GM12878 (cell line): ENCODE data around the gene CACNA1B. TPM values are rescaled to one million over a fixed set of nuclear protein-coding genes. Genes with fewer than 3 reads are reported as not detected.

Experiments
- ATAC-seq: fragments of 200-7000 bp; cut with Tn5 transposase; 3 replicates; pipeline ENCODE4 v1.9.1; 2020; ENCODE audit warnings: mild to moderate bottlenecking, moderate library complexity
- BruUV-seq: library from RNA; stranded (reverse); fragments of 400-500 nt; replicated peaks from 2 replicates; lab custom pipeline; 2021; lab: Mats Ljungman, UMichigan
- CTCF ChIA-PET: fragments of 300-600 bp; sonication (Branson Sonifier 250); formaldehyde crosslinking; extraction: SDS; loops from one replicate; lab custom pipeline; 2021; ENCODE audit warnings: inconsistent platforms; lab: Yijun Ruan, JAX
- POLR2A ChIA-PET: fragments of 350-600 bp; formaldehyde crosslinking; extraction: SDS; loops from one replicate; lab custom pipeline; 2021; ENCODE audit warnings: inconsistent platforms; lab: Charles Lee
- RAD21 ChIA-PET: fragments of 300-600 bp; sonication (Branson Sonifier 250); formaldehyde crosslinking; loops from one replicate; lab custom pipeline; 2023; ENCODE audit warnings: antibody characterized with exemption; ENCODE audit not compliant: unreplicated experiment; lab: Charles Lee
- SMC1A ChIA-PET: fragments of 300-600 bp; sonication (Branson Sonifier 250); formaldehyde crosslinking; loops from one replicate; lab custom pipeline; 2023; ENCODE audit not compliant: unreplicated experiment, uncharacterized antibody; lab: Charles Lee
- DNase-seq: peaks from one replicate; pipeline ENCODE4 v3.0.0-alpha.2; 2011; ENCODE audit warnings: low read depth, low spot score
- FAIRE-seq: peaks from 3 replicates; lab custom pipeline; 2011; peaks lifted over from hg19 to GRCh38; lab: Jason Lieb, UNC
- H2AFZ ChIP-seq: 2 replicates; pipeline ENCODE4 v1.6.0; 2011; ENCODE audit warnings: low read depth, low read length, control low read depth; ENCODE audit not compliant: control insufficient read depth
- H3K27ac ChIP-seq: 2 replicates; pipeline ENCODE4 v1.5.1; 2011; ENCODE audit warnings: control low read depth; ENCODE audit not compliant: control insufficient read depth, insufficient read depth
- H3K27me3 ChIP-seq, 2 experiments: replicated peaks in 1 of 2; 2 replicates each; pipeline versions ENCODE4 v1.6.0 to v1.6.1; 2011; ENCODE audit warnings: low read length in 1 of 2; ENCODE audit not compliant: control insufficient read depth in 2 of 2, insufficient read depth in 2 of 2
- H3K36me3 ChIP-seq, 2 experiments: 2 replicates each; pipeline ENCODE4 v1.5.1; 2011; ENCODE audit warnings: low read length in 1 of 2; ENCODE audit not compliant: control insufficient read depth in 2 of 2, insufficient read depth in 2 of 2
- H3K4me1 ChIP-seq: 2 replicates; pipeline ENCODE4 v1.6.1; 2011; ENCODE audit warnings: mild to moderate bottlenecking, low read length, moderate library complexity, mixed read lengths; ENCODE audit not compliant: control insufficient read depth, insufficient read depth
- H3K4me2 ChIP-seq: 2 replicates; pipeline ENCODE4 v1.6.0; 2011; ENCODE audit warnings: control low read depth; ENCODE audit not compliant: control insufficient read depth, insufficient read depth
- H3K4me3 ChIP-seq: fragments of 200-600 bp; sonication (generic); 2 replicates; pipeline ENCODE4 v1.5.1; 2016
- H3K79me2 ChIP-seq: 2 replicates; pipeline ENCODE4 v1.6.0; 2011; ENCODE audit warnings: low read length; ENCODE audit not compliant: control insufficient read depth, insufficient read depth
- H3K9ac ChIP-seq: 2 replicates; pipeline ENCODE4 v1.8.0; 2011; ENCODE audit warnings: low read length, control low read depth, mixed read lengths; ENCODE audit not compliant: control insufficient read depth, insufficient read depth
- H3K9me3 ChIP-seq: replicated peaks from 3 replicates; pipeline ENCODE4 v1.5.1; 2011; ENCODE audit warnings: mild to moderate bottlenecking, low read length; ENCODE audit not compliant: control insufficient read depth, insufficient read depth
- H4K20me1 ChIP-seq: 2 replicates; pipeline ENCODE4 v1.6.0; 2011; ENCODE audit not compliant: control insufficient read depth, insufficient read depth
- CREB1 ChIP-seq: IDR thresholded peaks from 2 replicates; pipeline ENCODE4 v1.6.1; 2012; ENCODE audit warnings: low read depth, mild to moderate bottlenecking, inconsistent platforms
- GATAD2B ChIP-seq: fragments of 450-650 bp; conservative IDR thresholded peaks from 2 replicates; pipeline ENCODE4 v1.6.1; 2017; ENCODE audit warnings: low read depth, mild to moderate bottlenecking, moderate library complexity
- MEF2A ChIP-seq: IDR thresholded peaks from 2 replicates; pipeline ENCODE4 v1.6.1; 2011; ENCODE audit warnings: low read depth, mild to moderate bottlenecking, low read length, moderate library complexity; ENCODE audit not compliant: insufficient read depth
- ZNF592 ChIP-seq: fragments of 450-650 bp; IDR thresholded peaks from 2 replicates; pipeline ENCODE4 v1.6.1; 2017; ENCODE audit warnings: mild to moderate bottlenecking, moderate library complexity
- WGBS: methylation state at CpG from one replicate; pipeline ENCODE4 v1.1.6; 2016; ENCODE audit warnings: low lambda C conversion rate; ENCODE audit not compliant: insufficient replicate concordance, insufficient coverage; ENCODE audit errors: missing lambda C conversion rate; 5-methylcytosine and 5-hydroxymethylcytosine counted together
- in situ Hi-C: fragments of 300-500 bp; cut with MboI; formaldehyde crosslinking; loops from 9 replicates; pipeline ENCODE4 v1.14.3; 2018; ENCODE audit warnings: mixed read lengths
- intact Hi-C: fragments of 100-400 bp; cut with micrococcal nuclease; formaldehyde crosslinking; loops from one replicate; pipeline ENCODE4 v1.14.2; 2022; ENCODE audit not compliant: unreplicated experiment
- polyA plus RNA-seq, 11 experiments: library from polyadenylated mRNA; depleted of rRNA in 4 of 11; unstranded in 6 of 11; stranded (reverse) in 5 of 11; fragments of >200 nt; fragmentation: Nextera tagmentation in 4 of 11; fragmentation: Illumina TruSeq in 1 of 11; extraction: Ambion mirVana in 4 of 11; extraction: Trizol in 1 of 11; gene quantifications; 1 replicate in 1 of 11; 2 replicates in 10 of 11; pipeline versions ENCODE4 v1.2.1 to v1.2.3, GENCODE V29; 2011 to 2016; ENCODE audit warnings: inconsistent platforms in 2 of 11, missing spikeins in 2 of 11, low read depth in 1 of 11
- total RNA-seq, 4 experiments: library from RNA; depleted of rRNA in 3 of 4; stranded (reverse); fragments of >200 nt in 3 of 4; fragmentation: Illumina TruSeq in 1 of 4; extraction: Trizol in 1 of 4; gene quantifications; 2 replicates each; pipeline versions ENCODE4 v1.2.1 to v1.2.3, GENCODE V29; 2013 to 2021
- TF ChIP-seq, protein P1 (sequence below): fragments of 450-650 bp; IDR thresholded peaks from 2 replicates; pipeline ENCODE4 v1.6.1; 2017; ENCODE audit warnings: mild to moderate bottlenecking, low read depth, inconsistent platforms; ENCODE audit not compliant: poor library complexity, severe bottlenecking

The CACNA1B gene
- total and polyA plus RNA-seq, 10 of the 15 experiments (the other 5 are each of a cell fraction or from before 2014, with no cell fraction given): 0.01 to 0.03 (median 0.01) TPM; not detected in 7

GRCh38 chr9:137892424-137893191 is 15.0 kb downstream of the CACNA1B start:
- no peak overlapping the region for H3K4me2 ChIP-seq
- no peaks in the 10 kb centered on the region for H4K20me1 ChIP-seq
- POLR2A ChIA-PET: interaction anchor here (0.6 kb wide), 3 partner anchors 26 to 263 kb away, joined by 3 to 5 read pairs (median 5); no protein-coding TSS in a partner anchor
- no peak overlapping the region for H2AFZ ChIP-seq
- TF ChIP-seq CREB1 (no peak), MEF2A (no peak), ZNF592 (no peak), GATAD2B (no peak)
- TF ChIP-seq, protein P1, sequence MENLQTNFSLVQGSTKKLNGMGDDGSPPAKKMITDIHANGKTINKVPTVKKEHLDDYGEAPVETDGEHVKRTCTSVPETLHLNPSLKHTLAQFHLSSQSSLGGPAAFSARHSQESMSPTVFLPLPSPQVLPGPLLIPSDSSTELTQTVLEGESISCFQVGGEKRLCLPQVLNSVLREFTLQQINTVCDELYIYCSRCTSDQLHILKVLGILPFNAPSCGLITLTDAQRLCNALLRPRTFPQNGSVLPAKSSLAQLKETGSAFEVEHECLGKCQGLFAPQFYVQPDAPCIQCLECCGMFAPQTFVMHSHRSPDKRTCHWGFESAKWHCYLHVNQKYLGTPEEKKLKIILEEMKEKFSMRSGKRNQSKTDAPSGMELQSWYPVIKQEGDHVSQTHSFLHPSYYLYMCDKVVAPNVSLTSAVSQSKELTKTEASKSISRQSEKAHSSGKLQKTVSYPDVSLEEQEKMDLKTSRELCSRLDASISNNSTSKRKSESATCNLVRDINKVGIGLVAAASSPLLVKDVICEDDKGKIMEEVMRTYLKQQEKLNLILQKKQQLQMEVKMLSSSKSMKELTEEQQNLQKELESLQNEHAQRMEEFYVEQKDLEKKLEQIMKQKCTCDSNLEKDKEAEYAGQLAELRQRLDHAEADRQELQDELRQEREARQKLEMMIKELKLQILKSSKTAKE: no peak
- RAD21 ChIA-PET: no interaction called here
- no peaks in the 10 kb centered on the region for H3K79me2 ChIP-seq
- no peak overlapping the region for H3K27ac ChIP-seq
- no peak for DNase-seq
- H3K9me3 ChIP-seq: no peaks in the 10 kb centered on the region
- CTCF ChIA-PET: no interaction called here
- H3K36me3 ChIP-seq: no peaks in the 10 kb centered on the region
- H3K4me3 ChIP-seq: no peak overlapping the region
- no peak overlapping the region for H3K9ac ChIP-seq
- BruUV-seq: no TSS peak
- no peak for FAIRE-seq
- H3K27me3 ChIP-seq: no peaks in the 10 kb centered on the region
- intact Hi-C loops: no loop called here
- SMC1A ChIA-PET: interaction anchor here (1.5 kb wide), 1 partner anchor 147 kb away, joined by 6 read pairs; no protein-coding TSS in a partner anchor
- 41% methylated on average over 22 of the region's 22 CpGs for WGBS
- ATAC-seq: no peak
- in situ Hi-C loops: no loop called here
- no peaks in the 10 kb centered on the region for H3K4me1 ChIP-seq
